ENCODE data around the gene CDC7.
"Not testable (repeated sequence)": the region's sequence is repeated elsewhere in the genome, so short reads cannot be mapped to it uniquely, and the experiment has no call there.

GRCh38 chr1:91516605-91517004, 16.0 kb downstream of the CDC7 start:
- TF ChIP-seq POLR2A (IDR thresholded peaks at IDR 0.05); CTCF (IDR thresholded peaks at IDR 0.05 in 4 of 5, conservative IDR thresholded peaks at IDR 0.05 in 1 of 5): not testable (repeated sequence)

All from gastrocnemius medialis (tissue), 4 donors.